ENCODE measurements around the gene MRPL12. TPM values are rescaled to one million over a fixed set of nuclear protein-coding genes. Genes with fewer than 3 reads are reported as not detected.

MRPL12 gene
- total and polyA plus RNA-seq, 9 donors: 10.2 to 65.8 (median 57.5) TPM

- peaks cover 12% of the 10 kb centered on the region for H3K27me3 ChIP-seq (ENCODE audit: control insufficient read depth, insufficient read depth, low read length)
- H3K4me1 ChIP-seq (ENCODE audit: control insufficient read depth, insufficient read depth, low read length): peaks cover 35% of the 10 kb centered on the region
- 83% methylated on average over 29 of the region's 32 CpGs for WGBS (ENCODE audit: insufficient coverage)
- no peak overlapping the region for H3K4me3 ChIP-seq (ENCODE audit: low read length)
- H3K36me3 ChIP-seq (ENCODE audit: control insufficient read depth, insufficient read depth, low read length): peaks cover 2% of the 10 kb centered on the region
- no peak overlapping the region for H3K27ac ChIP-seq (ENCODE audit: low read length)
- no peak for DNase-seq
- H3K9me3 ChIP-seq (replicated peaks; ENCODE audit: control insufficient read depth, low read depth, low read length): no peaks in the 10 kb centered on the region
These were observed 12.1 kb downstream of the MRPL12 start for GRCh38 chr17:81715107-81715871.

GRCh38 chr17:81715872-81716673, 12.9 kb downstream of the MRPL12 start:
- H3K9me3 ChIP-seq (replicated peaks; ENCODE audit: control insufficient read depth, low read depth, low read length): no peaks in the 10 kb centered on the region
- H3K4me1 ChIP-seq (ENCODE audit: control insufficient read depth, insufficient read depth, low read length): peaks cover 27% of the 10 kb centered on the region
- no peak for DNase-seq
- peaks cover 2% of the 10 kb centered on the region for H3K36me3 ChIP-seq (ENCODE audit: control insufficient read depth, insufficient read depth, low read length)
- WGBS (ENCODE audit: insufficient coverage): 89% methylated on average over 38 of the region's 43 CpGs
- H3K27ac ChIP-seq (ENCODE audit: low read length): no peak overlapping the region
- H3K27me3 ChIP-seq (ENCODE audit: control insufficient read depth, insufficient read depth, low read length): peaks cover 4% of the 10 kb centered on the region
- no peak overlapping the region for H3K4me3 ChIP-seq (ENCODE audit: low read length)

GRCh38 chr17:81716674-81716996, 13.5 kb downstream of the MRPL12 start:
- Histone ChIP-seq H3K4me1 (ENCODE audit: control insufficient read depth, insufficient read depth, low read length) (peaks cover 22% of the 10 kb centered on the region), H3K9me3 (replicated peaks; ENCODE audit: control insufficient read depth, low read depth, low read length) (no peaks in the 10 kb centered on the region), H3K36me3 (ENCODE audit: control insufficient read depth, insufficient read depth, low read length) (peaks cover 2% of the 10 kb centered on the region), H3K27me3 (ENCODE audit: control insufficient read depth, insufficient read depth, low read length) (no peaks in the 10 kb centered on the region), H3K27ac (ENCODE audit: low read length) (no peak overlapping the region), H3K4me3 (ENCODE audit: low read length) (no peak overlapping the region)
- WGBS (ENCODE audit: insufficient coverage): 91% methylated on average over 9 of the region's 12 CpGs
- no peak for DNase-seq

GRCh38 chr17:81717049-81717765, 14.0 kb downstream of the MRPL12 start:
- Histone ChIP-seq H3K36me3 (ENCODE audit: control insufficient read depth, insufficient read depth, low read length) (peaks cover 2% of the 10 kb centered on the region), H3K27ac (ENCODE audit: low read length) (no peak overlapping the region), H3K27me3 (ENCODE audit: control insufficient read depth, insufficient read depth, low read length) (no peaks in the 10 kb centered on the region), H3K4me3 (ENCODE audit: low read length) (no peak overlapping the region), H3K4me1 (ENCODE audit: control insufficient read depth, insufficient read depth, low read length) (peaks cover 23% of the 10 kb centered on the region), H3K9me3 (replicated peaks; ENCODE audit: control insufficient read depth, low read depth, low read length) (no peaks in the 10 kb centered on the region)
- 95% methylated on average over 23 of the region's 25 CpGs for WGBS (ENCODE audit: insufficient coverage)
- DNase-seq: no peak

- Histone ChIP-seq H3K36me3 (ENCODE audit: control insufficient read depth, insufficient read depth, low read length) (peaks cover 2% of the 10 kb centered on the region), H3K9me3 (replicated peaks; ENCODE audit: control insufficient read depth, low read depth, low read length) (no peaks in the 10 kb centered on the region), H3K4me1 (ENCODE audit: control insufficient read depth, insufficient read depth, low read length) (peaks cover 21% of the 10 kb centered on the region), H3K27me3 (ENCODE audit: control insufficient read depth, insufficient read depth, low read length) (no peaks in the 10 kb centered on the region), H3K4me3 (ENCODE audit: low read length) (no peak overlapping the region), H3K27ac (ENCODE audit: low read length) (no peak overlapping the region)
- DNase-seq: no peak
- 94% methylated on average over 6 of the region's 9 CpGs for WGBS (ENCODE audit: insufficient coverage)
These were observed 14.6 kb downstream of the MRPL12 start for GRCh38 chr17:81717766-81718089.

- peaks cover 2% of the 10 kb centered on the region for H3K36me3 ChIP-seq (ENCODE audit: control insufficient read depth, insufficient read depth, low read length)
- H3K9me3 ChIP-seq (replicated peaks; ENCODE audit: control insufficient read depth, low read depth, low read length): no peaks in the 10 kb centered on the region
- H3K27me3 ChIP-seq (ENCODE audit: control insufficient read depth, insufficient read depth, low read length): peaks cover 5% of the 10 kb centered on the region
- H3K4me1 ChIP-seq (ENCODE audit: control insufficient read depth, insufficient read depth, low read length): peaks cover 7% of the 10 kb centered on the region
- H3K4me3 ChIP-seq (ENCODE audit: low read length): no peak overlapping the region
- WGBS (ENCODE audit: insufficient coverage): 85% methylated on average over 27 of the region's 33 CpGs
- DNase-seq: no peak
- no peak overlapping the region for H3K27ac ChIP-seq (ENCODE audit: low read length)
These were observed 16.5 kb downstream of the MRPL12 start for GRCh38 chr17:81719410-81720266.

GRCh38 chr17:81720267-81721071, 17.3 kb downstream of the MRPL12 start:
- Histone ChIP-seq H3K4me1 (ENCODE audit: control insufficient read depth, insufficient read depth, low read length) (peaks cover 7% of the 10 kb centered on the region), H3K9me3 (replicated peaks; ENCODE audit: control insufficient read depth, low read depth, low read length) (no peaks in the 10 kb centered on the region), H3K27me3 (ENCODE audit: control insufficient read depth, insufficient read depth, low read length) (peaks cover 8% of the 10 kb centered on the region), H3K27ac (ENCODE audit: low read length) (no peak overlapping the region), H3K36me3 (ENCODE audit: control insufficient read depth, insufficient read depth, low read length) (peaks cover 2% of the 10 kb centered on the region), H3K4me3 (ENCODE audit: low read length) (no peak overlapping the region)
- no peak for DNase-seq
- WGBS (ENCODE audit: insufficient coverage): 80% methylated on average over 17 of the region's 33 CpGs

- no peak overlapping the region for H3K4me3 ChIP-seq (ENCODE audit: low read length)
- H3K4me1 ChIP-seq (ENCODE audit: control insufficient read depth, insufficient read depth, low read length): peaks cover 7% of the 10 kb centered on the region
- no peaks in the 10 kb centered on the region for H3K9me3 ChIP-seq (replicated peaks; ENCODE audit: control insufficient read depth, low read depth, low read length)
- H3K27me3 ChIP-seq (ENCODE audit: control insufficient read depth, insufficient read depth, low read length): peaks cover 8% of the 10 kb centered on the region
- WGBS (ENCODE audit: insufficient coverage): 66% methylated on average over 8 of the region's 10 CpGs
- H3K36me3 ChIP-seq (ENCODE audit: control insufficient read depth, insufficient read depth, low read length): peaks cover 2% of the 10 kb centered on the region
- DNase-seq: no peak
- no peak overlapping the region for H3K27ac ChIP-seq (ENCODE audit: low read length)
These were observed 19.3 kb downstream of the MRPL12 start for GRCh38 chr17:81722184-81723120.

All from muscle of leg (tissue), 11 donors.